Vagina (tissue), 2 donors: Measurements from ENCODE around the gene ARID5B. TPM values are rescaled to one million over a fixed set of nuclear protein-coding genes. Genes with fewer than 3 reads are reported as not detected.

Source experiments
- DNase-seq, 2 donors: peaks; one replicate each; pipeline ENCODE4 v3.0.0-alpha.2; 2017; ENCODE audit errors: extremely low spot score in 2 of 2
- H3K27ac ChIP-seq: fragments of 200-600 bp; sonication (generic); one replicate; pipeline ENCODE4 v1.5.1; 2019
- H3K27me3 ChIP-seq: fragments of 200-600 bp; sonication (generic); one replicate; pipeline ENCODE4 v1.5.1; 2019
- H3K36me3 ChIP-seq, 2 donors: fragments of 200-600 bp; sonication (generic); one replicate each; pipeline ENCODE4 v1.5.1; 2017 to 2019
- H3K4me1 ChIP-seq: fragments of 200-600 bp; sonication (generic); one replicate; pipeline ENCODE4 v1.5.1; 2019
- H3K4me3 ChIP-seq, 2 donors: fragments of 200-600 bp; sonication (generic); 1 replicate in 1 of 2; 2 replicates in 1 of 2; pipeline ENCODE4 v1.5.1; 2016 to 2019
- H3K9me3 ChIP-seq: fragments of 200-600 bp; sonication (generic); one replicate; pipeline ENCODE4 v1.5.1; 2019
- POLR2A ChIP-seq, 2 donors: fragments of 450-650 bp; IDR thresholded peaks; one replicate each; pipeline ENCODE4 v1.6.1; 2017; ENCODE audit warnings: antibody characterized with exemption in 2 of 2, mild to moderate bottlenecking in 2 of 2, moderate library complexity in 2 of 2
- POLR2AphosphoS5 ChIP-seq, 2 donors: sonication (generic); formaldehyde crosslinking; IDR thresholded peaks; one replicate each; pipeline ENCODE4 v1.9.0; 2017; ENCODE audit warnings: antibody characterized with exemption in 2 of 2, mild to moderate bottlenecking in 2 of 2, low read depth in 1 of 2; ENCODE audit not compliant: insufficient read depth in 1 of 2
- intact Hi-C: fragments of 100-400 bp; cut with DNase I; formaldehyde crosslinking; loops from one replicate; pipeline ENCODE4 v1.15.1; 2023
- total RNA-seq: library from RNA; depleted of rRNA; stranded (reverse); fragments of >200 nt; gene quantifications from one replicate; pipeline ENCODE4 v1.2.3, GENCODE V29; 2016
- TF ChIP-seq, protein P1 (sequence below), 3 experiments: fragments of 450-650 bp in 2 of 3; fragments of 200-600 bp in 1 of 3; sonication (generic) in 1 of 3; IDR thresholded peaks; one replicate each; pipeline ENCODE4 v1.5.1; 2017 to 2019; ENCODE audit warnings: antibody characterized with exemption in 3 of 3, mild to moderate bottlenecking in 2 of 3, moderate library complexity in 2 of 3

Gene ARID5B
- total RNA-seq, 1 donor from 2014 or later: 75.9 TPM

DNA sequence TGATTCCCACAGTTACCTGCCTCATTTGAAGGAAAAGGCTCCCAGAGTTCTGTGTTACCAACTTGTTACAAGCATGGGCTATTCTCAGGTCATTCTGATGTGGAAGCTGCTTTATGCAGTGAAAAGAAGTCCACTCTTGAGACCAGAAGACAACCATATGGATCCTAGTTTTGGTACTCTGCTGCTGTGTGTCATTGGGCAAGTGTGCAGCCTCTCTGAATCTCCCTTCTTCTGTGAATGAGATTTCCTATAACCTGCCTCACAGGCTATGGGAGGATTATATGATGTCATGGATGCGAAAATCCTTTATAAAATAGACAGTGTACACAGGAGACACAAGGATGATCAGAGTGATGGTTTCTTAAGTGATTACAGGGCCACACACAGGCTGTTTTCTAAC lies 166.1 kb downstream of the ARID5B start:
- H3K4me3 ChIP-seq: no peak overlapping the region

DNA sequence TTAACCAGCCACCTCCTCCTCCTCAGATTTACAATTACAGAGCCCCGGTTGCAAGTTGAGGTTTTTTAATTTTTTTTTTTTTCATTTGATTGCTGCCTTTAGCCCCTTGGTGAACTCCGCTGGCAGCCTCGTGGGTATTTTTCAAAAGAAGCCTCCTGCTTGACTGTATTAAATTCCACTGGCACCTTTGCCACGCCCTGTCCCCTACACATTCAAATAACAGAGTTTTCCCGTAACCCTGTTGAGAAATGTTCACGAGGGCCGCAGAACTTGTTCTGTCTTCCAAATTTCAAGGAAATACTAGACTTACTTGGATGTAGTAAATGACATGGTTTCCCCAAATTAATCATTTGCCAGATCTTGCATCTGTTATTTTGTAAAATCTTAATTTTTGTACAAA lies 167.0 kb downstream of the ARID5B start:
- Histone ChIP-seq H3K27me3 (no peaks in the 10 kb centered on the region), H3K4me3 (no peak overlapping the region), H3K27ac (peak overlapping the region; percentile 63), H3K9me3 (no peaks in the 10 kb centered on the region), H3K36me3 (peaks cover 0 to 47% of the 10 kb centered on the region in 2 donors), H3K4me1 (peaks cover 89% of the 10 kb centered on the region)
- TF ChIP-seq POLR2A (IDR thresholded peaks at IDR 0.05) (no peak), POLR2AphosphoS5 (IDR thresholded peaks at IDR 0.05; ENCODE audit: insufficient read depth in 1 of 2, low read depth in 1 of 2) (no peak)
- TF ChIP-seq, protein P1, sequence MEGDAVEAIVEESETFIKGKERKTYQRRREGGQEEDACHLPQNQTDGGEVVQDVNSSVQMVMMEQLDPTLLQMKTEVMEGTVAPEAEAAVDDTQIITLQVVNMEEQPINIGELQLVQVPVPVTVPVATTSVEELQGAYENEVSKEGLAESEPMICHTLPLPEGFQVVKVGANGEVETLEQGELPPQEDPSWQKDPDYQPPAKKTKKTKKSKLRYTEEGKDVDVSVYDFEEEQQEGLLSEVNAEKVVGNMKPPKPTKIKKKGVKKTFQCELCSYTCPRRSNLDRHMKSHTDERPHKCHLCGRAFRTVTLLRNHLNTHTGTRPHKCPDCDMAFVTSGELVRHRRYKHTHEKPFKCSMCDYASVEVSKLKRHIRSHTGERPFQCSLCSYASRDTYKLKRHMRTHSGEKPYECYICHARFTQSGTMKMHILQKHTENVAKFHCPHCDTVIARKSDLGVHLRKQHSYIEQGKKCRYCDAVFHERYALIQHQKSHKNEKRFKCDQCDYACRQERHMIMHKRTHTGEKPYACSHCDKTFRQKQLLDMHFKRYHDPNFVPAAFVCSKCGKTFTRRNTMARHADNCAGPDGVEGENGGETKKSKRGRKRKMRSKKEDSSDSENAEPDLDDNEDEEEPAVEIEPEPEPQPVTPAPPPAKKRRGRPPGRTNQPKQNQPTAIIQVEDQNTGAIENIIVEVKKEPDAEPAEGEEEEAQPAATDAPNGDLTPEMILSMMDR (IDR thresholded peaks at IDR 0.05): no peak
- DNase-seq: no peak
- intact Hi-C loops: no loop called here

More for the DNA sequence above, 166.1 kb downstream of the ARID5B start:
- peak overlapping the region; percentile 63 for H3K27ac ChIP-seq
- H3K9me3 ChIP-seq: no peaks in the 10 kb centered on the region
- intact Hi-C loops: no loop called here
- H3K36me3 ChIP-seq: peaks cover 0 to 39% of the 10 kb centered on the region in 2 donors
- no peaks in the 10 kb centered on the region for H3K27me3 ChIP-seq
- H3K4me1 ChIP-seq: peaks cover 89% of the 10 kb centered on the region
- no peak for DNase-seq
- TF ChIP-seq POLR2A (IDR thresholded peaks at IDR 0.05) (no peak), POLR2AphosphoS5 (IDR thresholded peaks at IDR 0.05; ENCODE audit: insufficient read depth in 1 of 2, low read depth in 1 of 2) (no peak)
- TF ChIP-seq, protein P1 (IDR thresholded peaks at IDR 0.05): no peak

DNA sequence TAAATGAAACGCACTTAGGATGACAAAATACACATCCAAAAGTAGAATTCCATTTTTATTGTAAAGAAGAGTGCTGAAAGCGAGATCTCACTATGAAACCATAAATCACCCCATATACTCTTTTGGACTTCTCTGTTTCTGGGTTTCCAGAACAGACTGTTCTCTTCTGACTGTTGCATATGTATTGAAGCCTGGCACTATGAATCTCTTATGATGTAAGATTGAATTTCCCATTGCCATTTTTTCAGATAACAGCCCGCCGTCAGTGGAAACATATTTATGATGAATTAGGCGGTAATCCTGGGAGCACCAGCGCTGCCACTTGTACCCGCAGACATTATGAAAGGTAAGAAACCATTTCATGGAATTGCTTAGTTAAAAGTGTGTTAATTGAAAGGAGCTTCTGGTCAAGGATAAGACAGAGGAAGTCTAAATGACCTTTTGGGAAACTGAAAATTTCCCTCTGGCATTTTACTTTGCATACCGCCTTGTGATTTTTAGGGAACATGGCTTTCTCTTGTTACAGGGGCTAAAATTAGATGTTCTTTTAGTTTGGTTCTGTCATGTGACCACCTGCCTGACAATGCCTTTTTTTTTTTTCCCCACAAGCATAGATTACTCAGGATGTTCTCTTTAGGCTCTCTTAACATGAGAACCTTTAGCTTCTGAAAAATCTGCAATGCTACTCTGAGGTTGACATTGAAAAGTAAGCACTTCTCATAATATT lies 168.1 kb downstream of the ARID5B start:
- H3K4me1 ChIP-seq: peaks cover 89% of the 10 kb centered on the region
- no peaks in the 10 kb centered on the region for H3K9me3 ChIP-seq
- no peaks in the 10 kb centered on the region for H3K27me3 ChIP-seq
- H3K27ac ChIP-seq: peak overlapping the region; percentile 63
- H3K4me3 ChIP-seq: no peak overlapping the region
- DNase-seq: no peak
- TF ChIP-seq, protein P1 (IDR thresholded peaks at IDR 0.05): no peak
- TF ChIP-seq POLR2A (IDR thresholded peaks at IDR 0.05) (no peak), POLR2AphosphoS5 (IDR thresholded peaks at IDR 0.05; ENCODE audit: insufficient read depth in 1 of 2, low read depth in 1 of 2) (peak in 1 of 2 donors; percentile 48)
- peaks cover 0 to 54% of the 10 kb centered on the region in 2 donors for H3K36me3 ChIP-seq
- intact Hi-C loops: no loop called here

DNA sequence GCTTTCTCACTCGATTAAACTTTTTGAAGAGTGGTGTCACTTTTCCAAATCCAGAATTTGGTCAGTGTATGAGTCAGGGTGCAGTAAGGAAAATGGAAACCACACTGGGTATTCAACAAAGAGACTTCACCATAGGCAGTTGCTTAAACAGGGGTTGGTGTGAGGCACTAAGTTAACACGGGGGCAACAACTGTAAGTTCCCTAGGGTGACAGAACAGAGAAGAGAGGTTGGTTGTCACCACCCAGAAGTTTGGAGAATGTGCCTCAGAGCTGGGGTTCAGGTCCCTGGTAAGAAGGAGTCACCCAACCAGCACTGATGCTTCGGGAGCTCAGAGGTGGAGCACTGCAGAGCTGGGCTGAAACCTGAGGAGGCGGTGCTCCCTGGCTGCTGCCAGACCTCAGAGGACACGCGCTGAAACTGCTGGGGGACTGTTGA lies 170.4 kb downstream of the ARID5B start:
- Histone ChIP-seq H3K9me3 (no peaks in the 10 kb centered on the region), H3K4me3 (no peak overlapping the region), H3K4me1 (peaks cover 97% of the 10 kb centered on the region), H3K27ac (peak overlapping the region; percentile 62), H3K27me3 (no peaks in the 10 kb centered on the region), H3K36me3 (peaks cover 0 to 66% of the 10 kb centered on the region in 2 donors)
- no peak for TF ChIP-seq POLR2AphosphoS5 (IDR thresholded peaks at IDR 0.05; ENCODE audit: insufficient read depth in 1 of 2, low read depth in 1 of 2)
- no peak for TF ChIP-seq POLR2A (IDR thresholded peaks at IDR 0.05)
- TF ChIP-seq, protein P1 (IDR thresholded peaks at IDR 0.05): no peak
- intact Hi-C loops: no loop called here
- DNase-seq: no peak

DNA sequence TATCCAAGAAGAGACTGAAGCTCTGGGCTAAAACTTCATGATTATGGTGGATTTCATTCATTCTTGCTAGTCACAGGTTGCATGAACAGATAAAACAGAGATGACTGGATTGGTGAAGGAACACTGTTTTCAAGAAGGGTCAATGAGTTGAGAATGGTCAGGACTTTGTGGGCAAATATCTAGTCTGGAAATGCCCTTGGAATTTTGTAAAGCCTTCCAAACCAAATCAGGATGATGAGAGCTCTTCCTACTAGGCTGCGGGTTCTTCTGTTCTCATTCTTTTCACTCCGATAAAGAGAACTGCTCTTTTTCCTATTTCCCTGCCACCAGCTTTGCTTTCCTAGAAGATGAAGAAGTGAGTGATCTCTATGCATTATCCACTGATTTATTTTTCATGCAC lies 171.4 kb downstream of the ARID5B start:
- Histone ChIP-seq H3K27ac (peak overlapping the region; percentile 62), H3K4me1 (peaks cover 98% of the 10 kb centered on the region), H3K9me3 (no peaks in the 10 kb centered on the region), H3K36me3 (peaks cover 0 to 60% of the 10 kb centered on the region in 2 donors), H3K4me3 (no peak overlapping the region), H3K27me3 (no peaks in the 10 kb centered on the region)
- TF ChIP-seq POLR2AphosphoS5 (IDR thresholded peaks at IDR 0.05; ENCODE audit: insufficient read depth in 1 of 2, low read depth in 1 of 2): no peak
- TF ChIP-seq, protein P1 (IDR thresholded peaks at IDR 0.05): no peak
- no peak for TF ChIP-seq POLR2A (IDR thresholded peaks at IDR 0.05)
- intact Hi-C loops: no loop called here
- no peak for DNase-seq
